ENCODE measurements around the gene PAGE2B. TPM values are rescaled to one million over a fixed set of nuclear protein-coding genes. Genes with fewer than 3 reads are reported as not detected.

PAGE2B gene
- polyA plus RNA-seq (2013, experiment 1 of 2): not detected
- not detected for polyA plus RNA-seq (2013, experiment 2 of 2)

- no peak within 1 kb of the TSS for H3K56ac ChIP-seq (ENCODE audit: low read length)
- no peak within 1 kb of the TSS for H4K8ac ChIP-seq (ENCODE audit: low read depth, low read length)
- H3K4me3 ChIP-seq (ENCODE audit: low read length): no peak within 1 kb of the TSS
- H3K79me2 ChIP-seq (ENCODE audit: control insufficient read depth, insufficient read depth, low read length): no peaks in the 10 kb centered on the region
- no peaks in the 10 kb centered on the region for H3K36me3 ChIP-seq (ENCODE audit: control insufficient read depth, insufficient read depth, low read length)
- no peaks in the 10 kb centered on the region for H3K79me1 ChIP-seq (ENCODE audit: low read length)
- H4K5ac ChIP-seq (ENCODE audit: low read length): no peak within 1 kb of the TSS
- no peaks in the 10 kb centered on the region for H3K4me1 ChIP-seq (ENCODE audit: control insufficient read depth, low read depth, low read length)
- no peak within 1 kb of the TSS for H3K4me2 ChIP-seq (ENCODE audit: low read length)
- H2AK5ac ChIP-seq (ENCODE audit: low read length): no peak within 1 kb of the TSS
- H3K27me3 ChIP-seq (ENCODE audit: insufficient read depth, low read length, poor library complexity): no peaks in the 10 kb centered on the region
- H2BK5ac ChIP-seq (ENCODE audit: low read length): no peak within 1 kb of the TSS
- no peak within 1 kb of the TSS for H3K23ac ChIP-seq (ENCODE audit: low read length)
- no peak within 1 kb of the TSS for H2BK120ac ChIP-seq (ENCODE audit: low read depth, low read length)
- H2BK15ac ChIP-seq (replicated peaks; ENCODE audit: low read depth): no peak within 1 kb of the TSS
- H3K9ac ChIP-seq (ENCODE audit: low read length): no peak within 1 kb of the TSS
- no peak within 1 kb of the TSS for H3K18ac ChIP-seq (ENCODE audit: low read length)
- no peak within 1 kb of the TSS for H3K4ac ChIP-seq (ENCODE audit: low read depth, low read length)
- no peak for DNase-seq
- WGBS (ENCODE audit: extremely low coverage, insufficient coverage, low lambda C conversion rate): no CpG with 5 or more reads among the region's 36 CpGs
- no peak within 1 kb of the TSS for H3K27ac ChIP-seq (ENCODE audit: low read depth, low read length)
Measured at GRCh38 chrX:55074851-55075467, at the start of gene PAGE2B. TSS of gene PAGE2B (plus strand) at chrX:55075030. CDS start at chrX:55076042, 1,012 bp downstream.

DNA sequence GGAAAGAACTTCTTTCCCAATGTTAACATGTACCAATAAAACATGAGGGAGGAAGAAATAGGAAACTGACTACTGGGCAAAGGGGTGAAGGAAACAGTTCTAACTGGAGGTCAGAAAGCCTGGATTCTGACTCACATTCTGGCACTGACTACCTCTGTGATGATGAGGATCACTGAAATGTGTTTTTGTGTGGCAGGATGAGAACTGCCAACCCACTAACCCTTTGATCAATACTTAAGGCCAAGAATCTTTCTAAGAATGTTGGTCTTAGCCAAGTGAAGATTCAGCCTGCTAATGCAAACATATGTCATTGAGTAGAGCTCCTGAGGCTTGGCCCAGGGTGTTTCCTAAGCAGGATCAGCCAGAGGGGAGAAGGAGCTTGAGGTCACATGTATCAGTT lies 48.7 kb upstream of the PAGE2B start:
- H3K4me1 ChIP-seq (ENCODE audit: control insufficient read depth, low read depth, low read length): no peaks in the 10 kb centered on the region
- no peak overlapping the region for H2AK5ac ChIP-seq (ENCODE audit: low read length)
- no peaks in the 10 kb centered on the region for H3K79me2 ChIP-seq (ENCODE audit: control insufficient read depth, insufficient read depth, low read length)

GRCh38 chrX:55026840-55027239 lies 48.0 kb upstream of the PAGE2B start:
- H3K4ac ChIP-seq (ENCODE audit: low read depth, low read length): no peak overlapping the region
- no peaks in the 10 kb centered on the region for H3K79me2 ChIP-seq (ENCODE audit: control insufficient read depth, insufficient read depth, low read length)
- H4K5ac ChIP-seq (ENCODE audit: low read length): no peak overlapping the region
- no peak overlapping the region for H2BK15ac ChIP-seq (replicated peaks; ENCODE audit: low read depth)
- H3K4me1 ChIP-seq (ENCODE audit: control insufficient read depth, low read depth, low read length): no peaks in the 10 kb centered on the region
- no peaks in the 10 kb centered on the region for H3K27me3 ChIP-seq (ENCODE audit: insufficient read depth, low read length, poor library complexity)
- H3K36me3 ChIP-seq (ENCODE audit: control insufficient read depth, insufficient read depth, low read length): no peaks in the 10 kb centered on the region
- H4K8ac ChIP-seq (ENCODE audit: low read depth, low read length): no peak overlapping the region
- no peak overlapping the region for H2BK5ac ChIP-seq (ENCODE audit: low read length)
- H3K56ac ChIP-seq (ENCODE audit: low read length): no peak overlapping the region
- no peak overlapping the region for H3K23ac ChIP-seq (ENCODE audit: low read length)
- H3K4me2 ChIP-seq (ENCODE audit: low read length): no peak overlapping the region
- H3K9ac ChIP-seq (ENCODE audit: low read length): no peak overlapping the region
- no peak overlapping the region for H3K27ac ChIP-seq (ENCODE audit: low read depth, low read length)
- no peak overlapping the region for H3K18ac ChIP-seq (ENCODE audit: low read length)
- no peak overlapping the region for H3K4me3 ChIP-seq (ENCODE audit: low read length)
- H2BK120ac ChIP-seq (ENCODE audit: low read depth, low read length): no peak overlapping the region
- H3K79me1 ChIP-seq (ENCODE audit: low read length): no peaks in the 10 kb centered on the region
- DNase-seq: no peak
- H2AK5ac ChIP-seq (ENCODE audit: low read length): no peak overlapping the region
- 100% methylated on average over 1 of the region's 2 CpGs for WGBS (ENCODE audit: extremely low coverage, insufficient coverage, low lambda C conversion rate)

More for the DNA sequence above, 48.7 kb upstream of the PAGE2B start:
- Histone ChIP-seq H3K18ac (ENCODE audit: low read length) (no peak overlapping the region), H2BK5ac (ENCODE audit: low read length) (no peak overlapping the region), H3K56ac (ENCODE audit: low read length) (no peak overlapping the region), H3K27ac (ENCODE audit: low read depth, low read length) (no peak overlapping the region), H4K8ac (ENCODE audit: low read depth, low read length) (no peak overlapping the region), H3K79me1 (ENCODE audit: low read length) (no peaks in the 10 kb centered on the region), H3K4ac (ENCODE audit: low read depth, low read length) (no peak overlapping the region), H3K4me3 (ENCODE audit: low read length) (no peak overlapping the region), H3K23ac (ENCODE audit: low read length) (no peak overlapping the region), H3K4me2 (ENCODE audit: low read length) (no peak overlapping the region), H3K9ac (ENCODE audit: low read length) (no peak overlapping the region), H2BK15ac (replicated peaks; ENCODE audit: low read depth) (no peak overlapping the region), H4K5ac (ENCODE audit: low read length) (no peak overlapping the region), H3K36me3 (ENCODE audit: control insufficient read depth, insufficient read depth, low read length) (no peaks in the 10 kb centered on the region), H3K27me3 (ENCODE audit: insufficient read depth, low read length, poor library complexity) (no peaks in the 10 kb centered on the region), H2BK120ac (ENCODE audit: low read depth, low read length) (no peak overlapping the region)
- DNase-seq: no peak

DNA sequence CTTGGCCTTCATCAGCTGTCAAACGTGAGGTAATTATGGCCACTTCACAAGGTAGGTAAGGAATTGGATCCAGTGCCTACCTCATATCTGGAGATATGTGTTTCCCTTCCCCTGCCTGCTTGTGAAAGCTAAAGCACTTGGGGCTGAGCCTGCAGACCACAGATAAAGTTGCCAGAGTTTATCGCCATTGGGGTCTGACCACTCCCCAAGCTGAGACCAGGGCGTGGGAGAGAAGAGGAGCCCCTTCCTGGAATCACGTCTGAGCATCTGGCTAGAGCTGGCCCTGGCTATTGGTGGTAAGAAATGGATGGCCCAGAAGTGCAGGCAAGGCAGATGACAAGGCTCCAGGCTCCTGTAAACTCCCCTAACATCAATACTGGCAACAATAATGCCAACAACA lies 46.8 kb upstream of the PAGE2B start:
- no CpG with 5 or more reads among the region's 4 CpGs for WGBS (ENCODE audit: extremely low coverage, insufficient coverage, low lambda C conversion rate)

GRCh38 chrX:55028611-55029010 lies 46.2 kb upstream of the PAGE2B start:
- DNase-seq: no peak

More for the DNA sequence above, 46.8 kb upstream of the PAGE2B start:
- no peak overlapping the region for H3K4me3 ChIP-seq (ENCODE audit: low read length)
- no peak overlapping the region for H3K4ac ChIP-seq (ENCODE audit: low read depth, low read length)
- H3K4me1 ChIP-seq (ENCODE audit: control insufficient read depth, low read depth, low read length): no peaks in the 10 kb centered on the region
- H2BK15ac ChIP-seq (replicated peaks; ENCODE audit: low read depth): no peak overlapping the region
- H3K79me1 ChIP-seq (ENCODE audit: low read length): no peaks in the 10 kb centered on the region
- H3K9ac ChIP-seq (ENCODE audit: low read length): no peak overlapping the region
- H3K23ac ChIP-seq (ENCODE audit: low read length): no peak overlapping the region
- H3K79me2 ChIP-seq (ENCODE audit: control insufficient read depth, insufficient read depth, low read length): no peaks in the 10 kb centered on the region
- no peak overlapping the region for H4K5ac ChIP-seq (ENCODE audit: low read length)
- H3K36me3 ChIP-seq (ENCODE audit: control insufficient read depth, insufficient read depth, low read length): no peaks in the 10 kb centered on the region
- no peak overlapping the region for H2BK5ac ChIP-seq (ENCODE audit: low read length)
- no peak overlapping the region for H3K27ac ChIP-seq (ENCODE audit: low read depth, low read length)
- no peak overlapping the region for H3K18ac ChIP-seq (ENCODE audit: low read length)
- no peak overlapping the region for H3K4me2 ChIP-seq (ENCODE audit: low read length)
- H3K56ac ChIP-seq (ENCODE audit: low read length): no peak overlapping the region
- no peak for DNase-seq
- H4K8ac ChIP-seq (ENCODE audit: low read depth, low read length): no peak overlapping the region
- no peak overlapping the region for H2BK120ac ChIP-seq (ENCODE audit: low read depth, low read length)
- H2AK5ac ChIP-seq (ENCODE audit: low read length): no peak overlapping the region
- no peaks in the 10 kb centered on the region for H3K27me3 ChIP-seq (ENCODE audit: insufficient read depth, low read length, poor library complexity)

GRCh38 chrX:55029291-55029690 lies 45.5 kb upstream of the PAGE2B start:
- H3K79me2 ChIP-seq (ENCODE audit: control insufficient read depth, insufficient read depth, low read length): no peaks in the 10 kb centered on the region
- H3K4ac ChIP-seq (ENCODE audit: low read depth, low read length): no peak overlapping the region

More at GRCh38 chrX:55028611-55029010, 46.2 kb upstream of the PAGE2B start:
- no peak overlapping the region for H3K56ac ChIP-seq (ENCODE audit: low read length)
- H2AK5ac ChIP-seq (ENCODE audit: low read length): no peak overlapping the region
- no peak overlapping the region for H4K8ac ChIP-seq (ENCODE audit: low read depth, low read length)
- no peak overlapping the region for H2BK15ac ChIP-seq (replicated peaks; ENCODE audit: low read depth)
- no peaks in the 10 kb centered on the region for H3K27me3 ChIP-seq (ENCODE audit: insufficient read depth, low read length, poor library complexity)
- H3K4me1 ChIP-seq (ENCODE audit: control insufficient read depth, low read depth, low read length): no peaks in the 10 kb centered on the region
- no peak overlapping the region for H2BK120ac ChIP-seq (ENCODE audit: low read depth, low read length)
- no peak overlapping the region for H3K4me2 ChIP-seq (ENCODE audit: low read length)
- H3K36me3 ChIP-seq (ENCODE audit: control insufficient read depth, insufficient read depth, low read length): no peaks in the 10 kb centered on the region
- no peak overlapping the region for H3K18ac ChIP-seq (ENCODE audit: low read length)
- no peaks in the 10 kb centered on the region for H3K79me1 ChIP-seq (ENCODE audit: low read length)
- H3K4ac ChIP-seq (ENCODE audit: low read depth, low read length): no peak overlapping the region
- H2BK5ac ChIP-seq (ENCODE audit: low read length): no peak overlapping the region
- no peak overlapping the region for H3K23ac ChIP-seq (ENCODE audit: low read length)
- no peaks in the 10 kb centered on the region for H3K79me2 ChIP-seq (ENCODE audit: control insufficient read depth, insufficient read depth, low read length)
- no peak overlapping the region for H4K5ac ChIP-seq (ENCODE audit: low read length)
- H3K9ac ChIP-seq (ENCODE audit: low read length): no peak overlapping the region
- H3K27ac ChIP-seq (ENCODE audit: low read depth, low read length): no peak overlapping the region
- no peak overlapping the region for H3K4me3 ChIP-seq (ENCODE audit: low read length)

More at GRCh38 chrX:55029291-55029690, 45.5 kb upstream of the PAGE2B start:
- Histone ChIP-seq H3K23ac (ENCODE audit: low read length) (no peak overlapping the region), H3K36me3 (ENCODE audit: control insufficient read depth, insufficient read depth, low read length) (no peaks in the 10 kb centered on the region), H3K9ac (ENCODE audit: low read length) (no peak overlapping the region), H2BK15ac (replicated peaks; ENCODE audit: low read depth) (no peak overlapping the region), H3K27ac (ENCODE audit: low read depth, low read length) (no peak overlapping the region), H4K5ac (ENCODE audit: low read length) (no peak overlapping the region), H2BK5ac (ENCODE audit: low read length) (no peak overlapping the region), H3K18ac (ENCODE audit: low read length) (no peak overlapping the region), H2BK120ac (ENCODE audit: low read depth, low read length) (no peak overlapping the region), H3K4me1 (ENCODE audit: control insufficient read depth, low read depth, low read length) (no peaks in the 10 kb centered on the region), H2AK5ac (ENCODE audit: low read length) (no peak overlapping the region), H3K79me1 (ENCODE audit: low read length) (no peaks in the 10 kb centered on the region), H4K8ac (ENCODE audit: low read depth, low read length) (no peak overlapping the region), H3K4me2 (ENCODE audit: low read length) (no peak overlapping the region), H3K4me3 (ENCODE audit: low read length) (no peak overlapping the region), H3K27me3 (ENCODE audit: insufficient read depth, low read length, poor library complexity) (no peaks in the 10 kb centered on the region), H3K56ac (ENCODE audit: low read length) (no peak overlapping the region)
- no peak for DNase-seq
- no CpG with 5 or more reads among the region's 2 CpGs for WGBS (ENCODE audit: extremely low coverage, insufficient coverage, low lambda C conversion rate)

Measured in mesendoderm (in vitro differentiated cells).